SK-N-SH treated with all-trans-retinoic acid at 6 μM for 48 hours (cell line): ENCODE results near the gene KCTD3.

Experiments used
- BACH2 ChIP-seq: fragments of 250-450 bp; sonication (Bioruptor Pico); IDR thresholded peaks from 2 replicates; pipeline ENCODE4 v1.9.0; 2021; ENCODE audit warnings: mild to moderate bottlenecking, borderline replicate concordance
- ESRRG ChIP-seq: fragments of 250-450 bp; sonication (Bioruptor Pico); IDR thresholded peaks from 2 replicates; pipeline ENCODE4 v1.6.1; 2021; ENCODE audit warnings: mild to moderate bottlenecking
- GLIS3 ChIP-seq: fragments of 250-450 bp; sonication (Bioruptor Pico); IDR thresholded peaks from 2 replicates; pipeline ENCODE4 v1.5.0; 2020; ENCODE audit warnings: mild to moderate bottlenecking, moderate library complexity
- ISL1 ChIP-seq: fragments of 250-450 bp; sonication (Bioruptor Pico); IDR thresholded peaks from 2 replicates; pipeline ENCODE4 v2.1.2; 2022; ENCODE audit warnings: mild to moderate bottlenecking, moderate library complexity
- PPARA ChIP-seq: fragments of 250-450 bp; sonication (Bioruptor Pico); IDR thresholded peaks from 2 replicates; pipeline ENCODE4 v1.5.0; 2020; ENCODE audit warnings: mild to moderate bottlenecking, borderline replicate concordance
- RARB ChIP-seq: fragments of 250-450 bp; sonication (Bioruptor Pico); IDR thresholded peaks from 2 replicates; pipeline ENCODE4 v1.8.0; 2021; ENCODE audit warnings: mild to moderate bottlenecking, moderate library complexity
- TOX ChIP-seq: fragments of 250-450 bp; sonication (Bioruptor Pico); IDR thresholded peaks from 2 replicates; pipeline ENCODE4 v1.8.0; 2021; ENCODE audit warnings: mild to moderate bottlenecking, moderate library complexity, borderline replicate concordance
- ZC3H10 ChIP-seq: fragments of 250-450 bp; sonication (Bioruptor Pico); IDR thresholded peaks from 2 replicates; pipeline ENCODE4 v1.5.1; 2021; ENCODE audit warnings: mild to moderate bottlenecking, moderate library complexity
- ZNF565 ChIP-seq: fragments of 450-650 bp; formaldehyde crosslinking; conservative IDR thresholded peaks from 2 replicates; pipeline ENCODE4 v1.5.0; 2020; ENCODE audit warnings: low read depth, mild to moderate bottlenecking, moderate library complexity
- TF ChIP-seq, protein P1 (sequence below): fragments of 250-450 bp; sonication (Bioruptor Pico); IDR thresholded peaks from 2 replicates; pipeline ENCODE4 v1.8.0; 2020; ENCODE audit warnings: mild to moderate bottlenecking, moderate library complexity, borderline replicate concordance

DNA sequence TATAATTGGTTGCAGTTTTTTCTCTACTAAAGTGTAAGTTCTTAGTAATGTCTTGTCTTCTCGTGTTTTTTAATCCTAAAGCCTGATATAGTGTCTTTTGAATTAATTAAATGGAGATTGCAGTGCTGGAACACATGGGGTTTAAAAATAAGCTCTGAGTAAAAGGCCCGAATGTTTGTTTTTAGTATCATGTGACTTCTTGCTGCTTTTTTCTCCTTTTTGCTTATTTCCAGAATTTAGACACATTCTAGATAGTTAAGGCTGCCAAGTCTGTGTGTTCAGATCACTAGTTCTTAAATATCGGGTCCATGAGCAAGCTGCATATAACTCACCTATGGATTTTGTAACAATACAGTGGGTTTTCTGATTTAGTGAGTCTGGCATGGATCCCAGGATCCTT lies 27.5 kb downstream of the KCTD3 start:
- TF ChIP-seq RARB (CRISPR knock-in tag), result no peak
- TF ChIP-seq ZNF565, result no peak
- no peak for TF ChIP-seq PPARA (CRISPR knock-in tag)
- TF ChIP-seq, protein P1, sequence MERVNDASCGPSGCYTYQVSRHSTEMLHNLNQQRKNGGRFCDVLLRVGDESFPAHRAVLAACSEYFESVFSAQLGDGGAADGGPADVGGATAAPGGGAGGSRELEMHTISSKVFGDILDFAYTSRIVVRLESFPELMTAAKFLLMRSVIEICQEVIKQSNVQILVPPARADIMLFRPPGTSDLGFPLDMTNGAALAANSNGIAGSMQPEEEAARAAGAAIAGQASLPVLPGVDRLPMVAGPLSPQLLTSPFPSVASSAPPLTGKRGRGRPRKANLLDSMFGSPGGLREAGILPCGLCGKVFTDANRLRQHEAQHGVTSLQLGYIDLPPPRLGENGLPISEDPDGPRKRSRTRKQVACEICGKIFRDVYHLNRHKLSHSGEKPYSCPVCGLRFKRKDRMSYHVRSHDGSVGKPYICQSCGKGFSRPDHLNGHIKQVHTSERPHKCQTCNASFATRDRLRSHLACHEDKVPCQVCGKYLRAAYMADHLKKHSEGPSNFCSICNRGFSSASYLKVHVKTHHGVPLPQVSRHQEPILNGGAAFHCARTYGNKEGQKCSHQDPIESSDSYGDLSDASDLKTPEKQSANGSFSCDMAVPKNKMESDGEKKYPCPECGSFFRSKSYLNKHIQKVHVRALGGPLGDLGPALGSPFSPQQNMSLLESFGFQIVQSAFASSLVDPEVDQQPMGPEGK (CRISPR knock-in tag), result no peak
- no peak for TF ChIP-seq ESRRG (CRISPR knock-in tag)
- TF ChIP-seq BACH2 (CRISPR knock-in tag), result no peak
- TF ChIP-seq TOX (CRISPR knock-in tag), result no peak
- TF ChIP-seq GLIS3 (CRISPR knock-in tag), result no peak
- no peak for TF ChIP-seq ISL1
- no peak for TF ChIP-seq ZC3H10 (CRISPR knock-in tag)
